Fibroblast of lung (primary cell): ENCODE data around the gene ARHGAP6. TPM values are rescaled to one million over a fixed set of nuclear protein-coding genes. Genes with fewer than 3 reads are reported as not detected.

Source experiments
- DNase-seq, 2 donors: peaks; one replicate each; pipeline versions ENCODE4 v3.0.0 to v3.0.0-alpha.2; 2010; ENCODE audit warnings: low read depth in 2 of 2
- H2AFZ ChIP-seq: 2 replicates; pipeline ENCODE4 v1.5.1; 2012; ENCODE audit warnings: low read length, control low read depth, inconsistent platforms
- H3K27ac ChIP-seq: 2 replicates; pipeline ENCODE4 v1.5.1; 2011; ENCODE audit warnings: low read length, control low read depth; ENCODE audit not compliant: insufficient read depth
- H3K27me3 ChIP-seq: 2 replicates; pipeline ENCODE4 v1.5.1; 2011; ENCODE audit warnings: mild to moderate bottlenecking, low read length; ENCODE audit not compliant: control insufficient read depth, insufficient read depth
- H3K36me3 ChIP-seq: 2 replicates; pipeline ENCODE4 v1.5.1; 2011; ENCODE audit warnings: low read length; ENCODE audit not compliant: control insufficient read depth, insufficient read depth
- H3K4me1 ChIP-seq: 2 replicates; pipeline ENCODE4 v1.5.1; 2011; ENCODE audit warnings: low read length; ENCODE audit not compliant: control insufficient read depth, insufficient read depth; ENCODE audit errors: extremely low read depth
- H3K4me2 ChIP-seq: 2 replicates; pipeline ENCODE4 v1.5.1; 2011; ENCODE audit warnings: low read length, control low read depth; ENCODE audit not compliant: insufficient read depth; ENCODE audit errors: extremely low read depth
- H3K4me3 ChIP-seq, 4 experiments: fragments of 200-600 bp in 1 of 4; sonication (generic) in 1 of 4; replicated peaks in 1 of 4; 2 replicates each; pipeline ENCODE4 v1.5.1; 2011 to 2016; ENCODE audit warnings: low read length in 4 of 4, low read depth in 3 of 4, mild to moderate bottlenecking in 3 of 4, control low read depth in 2 of 4, inconsistent platforms in 1 of 4, mixed read lengths in 1 of 4; ENCODE audit not compliant: insufficient read depth in 1 of 4; ENCODE audit errors: control extremely low read depth in 1 of 4
- H3K79me2 ChIP-seq: 2 replicates; pipeline ENCODE4 v1.5.1; 2012; ENCODE audit warnings: mild to moderate bottlenecking, low read length, inconsistent platforms; ENCODE audit not compliant: control insufficient read depth, insufficient read depth
- H3K9ac ChIP-seq: 2 replicates; pipeline ENCODE4 v1.5.1; 2011; ENCODE audit warnings: mild to moderate bottlenecking, low read length, control low read depth; ENCODE audit not compliant: insufficient read depth
- H3K9me3 ChIP-seq: 2 replicates; pipeline ENCODE4 v1.5.1; 2012; ENCODE audit warnings: low read depth, low read length; ENCODE audit not compliant: control insufficient read depth, insufficient read depth
- H4K20me1 ChIP-seq: 2 replicates; pipeline ENCODE4 v1.5.1; 2011; ENCODE audit warnings: low read length; ENCODE audit not compliant: control insufficient read depth, insufficient read depth; ENCODE audit errors: extremely low read depth
- EZH2 ChIP-seq: IDR thresholded peaks from 2 replicates; pipeline ENCODE4 v1.5.1; 2012; ENCODE audit warnings: low read length, control low read depth, mild to moderate bottlenecking; ENCODE audit errors: missing control alignments
- polyA plus RNA-seq, 2 donors: library from polyadenylated mRNA; depleted of rRNA in 1 of 2; stranded (reverse) in 1 of 2; unstranded in 1 of 2; fragments of >200 nt; gene quantifications; 2 replicates each; pipeline ENCODE4 v1.2.1, GENCODE V29; 2011 to 2012; ENCODE audit warnings: missing spikeins in 1 of 2
- total RNA-seq: library from RNA; depleted of rRNA; stranded (reverse); fragments of >200 nt; gene quantifications from 2 replicates; pipeline ENCODE4 v1.2.1, GENCODE V29; 2014
- TF ChIP-seq, protein P1 (sequence below), 2 donors: IDR thresholded peaks in 1 of 2; conservative IDR thresholded peaks in 1 of 2; 1 replicate in 1 of 2; 2 replicates in 1 of 2; pipeline ENCODE4 v1.5.1; 2011 to 2012; ENCODE audit warnings: low read length in 2 of 2, control low read depth in 1 of 2, inconsistent platforms in 1 of 2, low read depth in 1 of 2, mild to moderate bottlenecking in 1 of 2

Gene ARHGAP6
- total and polyA plus RNA-seq, 2 donors (not counting 1 experiment from before 2014, with no cell fraction given): 5.9 to 11.7 TPM

DNA sequence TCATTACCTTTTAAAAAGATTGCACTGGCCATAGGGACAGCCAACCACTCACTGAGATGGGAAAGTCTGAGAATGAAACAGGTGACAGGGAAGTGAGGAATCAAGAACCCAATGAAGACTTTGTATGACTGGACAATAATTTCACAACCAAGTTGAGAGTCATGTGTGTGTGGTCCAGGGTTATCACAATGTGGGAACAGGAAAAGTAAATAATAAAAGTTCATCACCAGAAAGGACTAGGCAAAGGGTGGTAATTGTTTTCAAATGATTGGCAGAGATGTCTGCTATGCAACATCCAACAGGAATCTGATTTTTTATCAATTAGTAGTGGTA, 243.2 kb downstream of the ARHGAP6 start:
- Histone ChIP-seq H3K27me3 (no peaks in the 10 kb centered on the region), H3K9ac (no peak overlapping the region), H3K79me2 (no peaks in the 10 kb centered on the region), H4K20me1 (no peaks in the 10 kb centered on the region), H3K4me2 (no peak overlapping the region), H3K4me3 (no peak overlapping the region), H3K9me3 (no peaks in the 10 kb centered on the region), H2AFZ (no peak overlapping the region), H3K36me3 (no peaks in the 10 kb centered on the region), H3K4me1 (no peaks in the 10 kb centered on the region), H3K27ac (no peak overlapping the region)
- no peak for DNase-seq
- no peak for TF ChIP-seq EZH2
- TF ChIP-seq, protein P1, sequence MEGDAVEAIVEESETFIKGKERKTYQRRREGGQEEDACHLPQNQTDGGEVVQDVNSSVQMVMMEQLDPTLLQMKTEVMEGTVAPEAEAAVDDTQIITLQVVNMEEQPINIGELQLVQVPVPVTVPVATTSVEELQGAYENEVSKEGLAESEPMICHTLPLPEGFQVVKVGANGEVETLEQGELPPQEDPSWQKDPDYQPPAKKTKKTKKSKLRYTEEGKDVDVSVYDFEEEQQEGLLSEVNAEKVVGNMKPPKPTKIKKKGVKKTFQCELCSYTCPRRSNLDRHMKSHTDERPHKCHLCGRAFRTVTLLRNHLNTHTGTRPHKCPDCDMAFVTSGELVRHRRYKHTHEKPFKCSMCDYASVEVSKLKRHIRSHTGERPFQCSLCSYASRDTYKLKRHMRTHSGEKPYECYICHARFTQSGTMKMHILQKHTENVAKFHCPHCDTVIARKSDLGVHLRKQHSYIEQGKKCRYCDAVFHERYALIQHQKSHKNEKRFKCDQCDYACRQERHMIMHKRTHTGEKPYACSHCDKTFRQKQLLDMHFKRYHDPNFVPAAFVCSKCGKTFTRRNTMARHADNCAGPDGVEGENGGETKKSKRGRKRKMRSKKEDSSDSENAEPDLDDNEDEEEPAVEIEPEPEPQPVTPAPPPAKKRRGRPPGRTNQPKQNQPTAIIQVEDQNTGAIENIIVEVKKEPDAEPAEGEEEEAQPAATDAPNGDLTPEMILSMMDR (conservative IDR thresholded peaks at IDR 0.05 in 1 of 2, IDR thresholded peaks at IDR 0.05 in 1 of 2; ENCODE audit: low read depth in 1 of 2, low read length in 2 of 2): no peak

GRCh38 chrX:11421805-11422524, 243.8 kb downstream of the ARHGAP6 start:
- Histone ChIP-seq H3K36me3 (no peaks in the 10 kb centered on the region), H3K4me2 (no peak overlapping the region), H3K4me1 (no peaks in the 10 kb centered on the region), H3K4me3 (no peak overlapping the region), H3K9ac (no peak overlapping the region), H3K27ac (no peak overlapping the region), H2AFZ (no peak overlapping the region), H4K20me1 (no peaks in the 10 kb centered on the region), H3K9me3 (no peaks in the 10 kb centered on the region), H3K79me2 (no peaks in the 10 kb centered on the region), H3K27me3 (no peaks in the 10 kb centered on the region)
- TF ChIP-seq, protein P1 (conservative IDR thresholded peaks at IDR 0.05 in 1 of 2, IDR thresholded peaks at IDR 0.05 in 1 of 2; ENCODE audit: low read depth in 1 of 2, low read length in 2 of 2): no peak
- TF ChIP-seq EZH2: no peak
- DNase-seq: no peak

- Histone ChIP-seq H3K9me3 (no peaks in the 10 kb centered on the region), H4K20me1 (no peaks in the 10 kb centered on the region), H3K9ac (no peak overlapping the region), H3K36me3 (no peaks in the 10 kb centered on the region), H2AFZ (no peak overlapping the region), H3K27ac (no peak overlapping the region), H3K79me2 (no peaks in the 10 kb centered on the region), H3K4me2 (no peak overlapping the region), H3K4me1 (no peaks in the 10 kb centered on the region), H3K27me3 (no peaks in the 10 kb centered on the region), H3K4me3 (no peak overlapping the region)
- TF ChIP-seq, protein P1 (conservative IDR thresholded peaks at IDR 0.05 in 1 of 2, IDR thresholded peaks at IDR 0.05 in 1 of 2; ENCODE audit: low read depth in 1 of 2, low read length in 2 of 2): no peak
- TF ChIP-seq EZH2: no peak
- no peak for DNase-seq
These were observed 244.9 kb downstream of the ARHGAP6 start for GRCh38 chrX:11420851-11421250.
